Measurements from ENCODE around the gene WDR18. TPM values are rescaled to one million over a fixed set of nuclear protein-coding genes. Genes with fewer than 3 reads are reported as not detected.

Gene WDR18
- polyA plus RNA-seq, 1 donor (not counting 4 experiments of a cell fraction or from before 2014, with no cell fraction given): 26.3 TPM

- Histone ChIP-seq H2AFZ (ENCODE audit: control insufficient read depth, low read length) (no peak overlapping the region), H3K36me3 (ENCODE audit: control insufficient read depth in 2 of 2, extremely low read depth in 1 of 2, insufficient read depth in 2 of 2, low read length in 2 of 2) (peaks cover 0 to 7% of the 10 kb centered on the region in 2 experiments), H3K9me1 (ENCODE audit: control insufficient read depth, extremely low read depth, insufficient read depth, low read length) (peaks cover 4% of the 10 kb centered on the region), H3K79me2 (ENCODE audit: control insufficient read depth, insufficient read depth, low read length) (peaks cover 75% of the 10 kb centered on the region), H3K27me3 (ENCODE audit: control insufficient read depth, extremely low read depth, insufficient read depth, low read length) (no peaks in the 10 kb centered on the region), H4K20me1 (ENCODE audit: control insufficient read depth, extremely low read depth, insufficient read depth, low read length) (peaks cover 31% of the 10 kb centered on the region), H3K4me1 (ENCODE audit: control insufficient read depth, extremely low read depth, insufficient read depth, low read length) (peaks cover 38% of the 10 kb centered on the region), H3K27ac (ENCODE audit: control insufficient read depth, insufficient read depth, low read length) (no peak overlapping the region), H3K4me3 (ENCODE audit: control insufficient read depth in 2 of 3, extremely low read depth in 1 of 3, insufficient read depth in 2 of 3, low read depth in 1 of 3, low read length in 3 of 3) (no peak overlapping the region), H3K9ac (ENCODE audit: control insufficient read depth, extremely low read depth, insufficient read depth, low read length) (no peak overlapping the region), H3K9me3 (ENCODE audit: control insufficient read depth, low read depth, low read length) (no peaks in the 10 kb centered on the region), H3K4me2 (ENCODE audit: control insufficient read depth, extremely low read depth, insufficient read depth, low read depth, low read length) (peak overlapping the region; percentile 81)
- DNase-seq (ENCODE audit: low read depth, low spot score) (no peak), FAIRE-seq (no peak)
- TF ChIP-seq EZH2 (IDR thresholded peaks at IDR 0.05; ENCODE audit: low read length) (no peak), CTCF (optimal IDR thresholded peaks at IDR 0.05 in 1 of 3, IDR thresholded peaks at IDR 0.05 in 1 of 3, conservative IDR thresholded peaks at IDR 0.05 in 1 of 3; ENCODE audit: extremely low read depth in 1 of 3, insufficient read depth in 2 of 3, low read length in 3 of 3) (no peak)
- dilution Hi-C loops (cut with MboI; ENCODE audit: extremely low pct_ligation_motif_present, low sequenced_read_pairs): no loop called here
Observed at GRCh38 chr19:1018393-1018792, 34.2 kb downstream of the WDR18 start.

GRCh38 chr19:1018932-1019615 lies 34.9 kb downstream of the WDR18 start:
- Histone ChIP-seq H4K20me1 (ENCODE audit: control insufficient read depth, extremely low read depth, insufficient read depth, low read length) (peaks cover 31% of the 10 kb centered on the region), H3K79me2 (ENCODE audit: control insufficient read depth, insufficient read depth, low read length) (peaks cover 69% of the 10 kb centered on the region), H3K9me1 (ENCODE audit: control insufficient read depth, extremely low read depth, insufficient read depth, low read length) (peaks cover 4% of the 10 kb centered on the region), H3K4me2 (ENCODE audit: control insufficient read depth, extremely low read depth, insufficient read depth, low read depth, low read length) (peak overlapping the region; percentile 68), H3K4me3 (ENCODE audit: control insufficient read depth in 2 of 3, extremely low read depth in 1 of 3, insufficient read depth in 2 of 3, low read depth in 1 of 3, low read length in 3 of 3) (peak overlapping the region; percentile 68 to 95 (median 71)), H3K36me3 (ENCODE audit: control insufficient read depth in 2 of 2, extremely low read depth in 1 of 2, insufficient read depth in 2 of 2, low read length in 2 of 2) (peaks cover 0 to 3% of the 10 kb centered on the region in 2 experiments), H3K9ac (ENCODE audit: control insufficient read depth, extremely low read depth, insufficient read depth, low read length) (peak overlapping the region; percentile 91), H3K9me3 (ENCODE audit: control insufficient read depth, low read depth, low read length) (no peaks in the 10 kb centered on the region), H3K27me3 (ENCODE audit: control insufficient read depth, extremely low read depth, insufficient read depth, low read length) (no peaks in the 10 kb centered on the region), H3K27ac (ENCODE audit: control insufficient read depth, insufficient read depth, low read length) (peak overlapping the region; percentile 9), H2AFZ (ENCODE audit: control insufficient read depth, low read length) (no peak overlapping the region), H3K4me1 (ENCODE audit: control insufficient read depth, extremely low read depth, insufficient read depth, low read length) (peaks cover 38% of the 10 kb centered on the region)
- TF ChIP-seq CTCF (optimal IDR thresholded peaks at IDR 0.05 in 1 of 3, IDR thresholded peaks at IDR 0.05 in 1 of 3, conservative IDR thresholded peaks at IDR 0.05 in 1 of 3; ENCODE audit: extremely low read depth in 1 of 3, insufficient read depth in 2 of 3, low read length in 3 of 3) (no peak), EZH2 (IDR thresholded peaks at IDR 0.05; ENCODE audit: low read length) (no peak)
- dilution Hi-C loops (cut with MboI; ENCODE audit: extremely low pct_ligation_motif_present, low sequenced_read_pairs): no loop called here
- DNase-seq (ENCODE audit: low read depth, low spot score) (no peak), FAIRE-seq (no peak)

Data from keratinocyte (primary cell).